Upper lobe of left lung (tissue), 6 donors: ENCODE data around the gene MISP3. TPM values are rescaled to one million over a fixed set of nuclear protein-coding genes. Genes with fewer than 3 reads are reported as not detected.

Experiments
- ATAC-seq, 2 donors: fragments of 200-7000 bp; cut with Tn5 transposase; one replicate each; pipeline ENCODE4 v1.9.1; 2022; ENCODE audit warnings: mild to moderate bottlenecking in 2 of 2, moderate library complexity in 2 of 2; ENCODE audit not compliant: low FRiP score in 2 of 2
- DNase-seq, 2 donors: peaks; one replicate each; pipeline ENCODE4 v3.0.0-alpha.2; 2019 to 2020
- H3K27ac ChIP-seq, 4 donors: fragments of 200-600 bp; sonication (generic); one replicate each; pipeline ENCODE4 v1.5.1; 2016 to 2019
- H3K27me3 ChIP-seq, 4 donors: fragments of 200-600 bp; sonication (generic); one replicate each; pipeline ENCODE4 v1.5.1; 2017 to 2019
- H3K36me3 ChIP-seq, 4 donors: fragments of 200-600 bp; sonication (generic); one replicate each; pipeline ENCODE4 v1.5.1; 2016 to 2019
- H3K4me1 ChIP-seq, 4 donors: fragments of 200-600 bp; sonication (generic); one replicate each; pipeline ENCODE4 v1.5.1; 2018 to 2019
- H3K4me3 ChIP-seq, 4 donors: fragments of 200-600 bp; sonication (generic); one replicate each; pipeline ENCODE4 v1.5.1; 2017 to 2019; ENCODE audit warnings: mild to moderate bottlenecking in 2 of 4, moderate library complexity in 1 of 4
- H3K9me3 ChIP-seq, 4 donors: fragments of 200-600 bp; sonication (generic); one replicate each; pipeline ENCODE4 v1.5.1; 2018 to 2019
- EP300 ChIP-seq, 4 donors: sonication (generic); formaldehyde crosslinking; IDR thresholded peaks; one replicate each; pipeline ENCODE4 v1.5.1; 2017; ENCODE audit warnings: antibody characterized with exemption in 4 of 4, control low read depth in 2 of 4
- POLR2A ChIP-seq, 4 donors: fragments of 450-650 bp; IDR thresholded peaks; one replicate each; pipeline ENCODE4 v1.5.1; 2016 to 2017; ENCODE audit warnings: antibody characterized with exemption in 4 of 4, mild to moderate bottlenecking in 2 of 4
- POLR2AphosphoS5 ChIP-seq, 2 donors: sonication (generic); formaldehyde crosslinking; IDR thresholded peaks; one replicate each; pipeline ENCODE4 v1.5.1; 2017; ENCODE audit warnings: antibody characterized with exemption in 2 of 2
- WGBS, 2 donors: methylation state at CpG; one replicate each; pipeline ENCODE4 v1.1.5; 2017 to 2018; 5-methylcytosine and 5-hydroxymethylcytosine counted together
- total RNA-seq, 6 donors: library from RNA; depleted of rRNA in 4 of 6; stranded (reverse); fragments of >200 nt in 4 of 6; gene quantifications; one replicate each; pipeline versions ENCODE4 v1.1.0 to v1.2.1, GENCODE V29; 2016 to 2021
- TF ChIP-seq, protein P1 (sequence below), 6 experiments: fragments of 450-650 bp in 4 of 6; fragments of 200-600 bp in 2 of 6; sonication (generic) in 2 of 6; IDR thresholded peaks; one replicate each; pipeline ENCODE4 v1.5.1; 2016 to 2019; ENCODE audit warnings: antibody characterized with exemption in 6 of 6
- donor health status: DM: no; HTN: no; CAD: no; lungs with moderate emphysema.
- donor health status: DM: no; HTN: yes; CAD: no; lungs with severe emphysema.

MISP3 gene
- total RNA-seq, 6 donors from 2014 or later, result 7.9 to 31.2 (median 12.3) TPM

DNA sequence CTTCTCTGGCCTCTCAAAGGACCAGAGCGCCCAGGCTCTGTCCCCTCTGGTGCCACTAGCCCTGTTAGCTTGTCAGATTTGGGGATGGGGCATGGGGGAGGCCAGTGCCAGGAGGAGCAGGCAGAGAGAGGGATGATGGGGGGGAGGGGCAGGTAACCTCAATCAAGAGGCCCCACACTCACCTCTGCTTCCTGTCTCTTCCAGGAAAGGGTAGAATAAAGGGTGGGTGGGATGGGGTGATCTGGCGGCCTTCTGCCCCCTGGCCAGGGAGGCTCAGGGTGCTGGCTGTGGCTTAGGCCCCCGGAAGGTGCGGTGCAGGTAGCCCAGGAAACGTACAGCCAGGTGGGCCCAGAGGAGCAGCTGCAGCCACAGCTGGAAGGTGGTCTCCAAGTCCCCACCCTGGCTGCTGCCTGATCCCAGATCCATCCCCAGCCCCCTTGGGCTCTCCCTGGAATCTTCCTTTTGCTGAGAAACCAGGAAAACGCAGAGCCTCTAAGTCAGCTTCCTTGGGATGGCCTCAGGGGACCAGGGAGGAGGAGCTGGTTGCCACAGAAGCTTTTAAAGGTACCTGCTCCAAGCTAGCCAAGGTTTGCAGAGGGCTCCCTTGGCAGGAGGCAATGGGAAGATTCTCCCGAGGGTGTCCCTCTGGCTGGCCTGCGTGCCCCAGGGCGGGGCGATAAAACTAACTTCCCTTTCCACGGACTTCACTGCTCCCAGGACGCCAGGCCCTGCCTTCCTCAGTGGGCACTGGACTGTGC lies 39.6 kb downstream of the MISP3 start:
- Histone ChIP-seq H3K4me1 (peaks cover 46 to 54% (median 50%) of the 10 kb centered on the region in 4 donors), H3K9me3 (no peaks in the 10 kb centered on the region), H3K4me3 (no peak overlapping the region), H3K27ac (peak overlapping the region; percentile 73 to 98 (median 82)), H3K36me3 (peaks cover 0 to 5% (median 2%) of the 10 kb centered on the region in 4 donors), H3K27me3 (no peaks in the 10 kb centered on the region)
- no peak for DNase-seq
- TF ChIP-seq EP300 (IDR thresholded peaks at IDR 0.05) (no peak), POLR2A (IDR thresholded peaks at IDR 0.05) (no peak), POLR2AphosphoS5 (IDR thresholded peaks at IDR 0.05) (no peak)
- TF ChIP-seq, protein P1, sequence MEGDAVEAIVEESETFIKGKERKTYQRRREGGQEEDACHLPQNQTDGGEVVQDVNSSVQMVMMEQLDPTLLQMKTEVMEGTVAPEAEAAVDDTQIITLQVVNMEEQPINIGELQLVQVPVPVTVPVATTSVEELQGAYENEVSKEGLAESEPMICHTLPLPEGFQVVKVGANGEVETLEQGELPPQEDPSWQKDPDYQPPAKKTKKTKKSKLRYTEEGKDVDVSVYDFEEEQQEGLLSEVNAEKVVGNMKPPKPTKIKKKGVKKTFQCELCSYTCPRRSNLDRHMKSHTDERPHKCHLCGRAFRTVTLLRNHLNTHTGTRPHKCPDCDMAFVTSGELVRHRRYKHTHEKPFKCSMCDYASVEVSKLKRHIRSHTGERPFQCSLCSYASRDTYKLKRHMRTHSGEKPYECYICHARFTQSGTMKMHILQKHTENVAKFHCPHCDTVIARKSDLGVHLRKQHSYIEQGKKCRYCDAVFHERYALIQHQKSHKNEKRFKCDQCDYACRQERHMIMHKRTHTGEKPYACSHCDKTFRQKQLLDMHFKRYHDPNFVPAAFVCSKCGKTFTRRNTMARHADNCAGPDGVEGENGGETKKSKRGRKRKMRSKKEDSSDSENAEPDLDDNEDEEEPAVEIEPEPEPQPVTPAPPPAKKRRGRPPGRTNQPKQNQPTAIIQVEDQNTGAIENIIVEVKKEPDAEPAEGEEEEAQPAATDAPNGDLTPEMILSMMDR (IDR thresholded peaks at IDR 0.05), result no peak
- ATAC-seq, result peak in 1 of 2 donors; percentile 40
- WGBS, 2 donors, result 37 to 73% methylated on average over 4 to 12 of the region's 12 CpGs

DNA sequence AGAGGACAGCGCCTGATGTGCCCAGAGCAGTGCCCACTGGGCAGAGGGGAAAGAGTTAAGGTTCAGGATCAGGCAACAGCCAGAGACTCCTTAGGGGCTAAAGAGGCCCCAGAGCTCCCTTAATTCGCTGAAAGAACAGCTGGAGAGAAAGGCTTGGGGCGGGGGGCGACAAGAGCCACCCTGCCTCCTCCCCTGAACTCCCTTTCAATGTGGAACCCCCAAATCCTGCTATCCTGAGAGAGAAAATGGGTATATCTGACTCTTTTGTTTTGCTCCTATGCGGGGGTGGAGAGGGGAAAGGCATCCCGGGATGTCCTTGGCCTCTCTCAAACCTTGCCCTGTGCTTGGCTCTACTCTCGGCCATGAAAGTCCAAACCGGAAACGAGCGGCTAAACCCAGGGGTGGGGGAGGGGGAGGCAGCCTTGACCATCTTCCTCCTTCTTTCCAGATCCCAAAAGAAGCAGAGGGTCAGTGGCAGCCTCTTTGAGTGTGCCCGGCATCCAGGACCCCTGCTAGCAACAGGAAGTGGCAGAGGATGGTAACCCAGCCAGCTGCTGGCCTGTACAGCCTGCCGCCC lies 40.3 kb downstream of the MISP3 start:
- DNase-seq (no peak), ATAC-seq (no peak)
- WGBS, 2 donors, result 56 to 57% methylated on average over 12 of the region's 12 CpGs
- Histone ChIP-seq H3K4me1 (peaks cover 46 to 54% (median 50%) of the 10 kb centered on the region in 4 donors), H3K4me3 (no peak overlapping the region), H3K27ac (peak overlapping the region; percentile 73 to 98 (median 82)), H3K36me3 (no peaks in the 10 kb centered on the region), H3K27me3 (no peaks in the 10 kb centered on the region), H3K9me3 (no peaks in the 10 kb centered on the region)
- TF ChIP-seq EP300 (IDR thresholded peaks at IDR 0.05) (no peak), POLR2AphosphoS5 (IDR thresholded peaks at IDR 0.05) (no peak), POLR2A (IDR thresholded peaks at IDR 0.05) (no peak)
- TF ChIP-seq, protein P1 (IDR thresholded peaks at IDR 0.05), result no peak

DNA sequence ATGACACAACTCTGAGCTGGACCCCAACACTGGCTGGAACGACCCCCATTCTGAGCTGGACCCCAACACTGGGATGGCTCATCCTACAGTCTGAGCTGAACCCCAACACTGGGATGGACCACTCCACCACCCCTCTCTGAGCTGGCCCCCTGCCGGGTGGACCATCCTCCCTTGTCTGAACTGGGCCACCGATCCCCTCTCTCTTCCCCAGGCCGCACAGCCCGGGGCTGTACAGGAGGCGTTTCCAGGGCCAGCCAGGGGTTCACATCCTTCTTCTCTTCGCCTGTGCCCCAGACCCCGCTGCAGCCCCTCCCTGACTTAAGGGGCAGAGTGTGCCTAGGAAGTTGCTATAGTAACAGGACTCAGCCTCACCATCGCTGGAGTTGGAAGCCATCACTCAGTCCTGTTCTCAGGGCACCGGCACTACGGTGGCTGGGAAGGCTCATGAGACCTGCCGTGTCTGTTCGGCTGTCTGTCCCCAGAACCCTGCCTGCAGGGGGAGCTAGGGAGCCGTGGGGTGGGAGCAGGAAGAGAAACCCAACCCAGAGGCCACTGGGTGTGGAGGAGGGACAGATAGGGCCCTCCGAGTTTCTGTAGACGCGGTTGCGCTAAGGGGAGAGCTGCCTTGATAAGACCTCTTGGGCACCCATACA lies 41.3 kb downstream of the MISP3 start:
- H3K4me3 ChIP-seq, result no peak overlapping the region
- TF ChIP-seq EP300 (IDR thresholded peaks at IDR 0.05), result no peak
- TF ChIP-seq, protein P1 (IDR thresholded peaks at IDR 0.05), result peak in 1 of 6 experiments; percentile 19
- no peak for TF ChIP-seq POLR2A (IDR thresholded peaks at IDR 0.05)
- no peaks in the 10 kb centered on the region for H3K27me3 ChIP-seq
- no peak for ATAC-seq
- peak overlapping the region; percentile 73 to 98 (median 82) for H3K27ac ChIP-seq
- no peaks in the 10 kb centered on the region for H3K9me3 ChIP-seq
- no peaks in the 10 kb centered on the region for H3K36me3 ChIP-seq
- 82 to 87% methylated on average over 12 to 18 of the region's 18 CpGs for WGBS, 2 donors
- peaks cover 52 to 61% (median 57%) of the 10 kb centered on the region in 4 donors for H3K4me1 ChIP-seq
- DNase-seq, result no peak

DNA sequence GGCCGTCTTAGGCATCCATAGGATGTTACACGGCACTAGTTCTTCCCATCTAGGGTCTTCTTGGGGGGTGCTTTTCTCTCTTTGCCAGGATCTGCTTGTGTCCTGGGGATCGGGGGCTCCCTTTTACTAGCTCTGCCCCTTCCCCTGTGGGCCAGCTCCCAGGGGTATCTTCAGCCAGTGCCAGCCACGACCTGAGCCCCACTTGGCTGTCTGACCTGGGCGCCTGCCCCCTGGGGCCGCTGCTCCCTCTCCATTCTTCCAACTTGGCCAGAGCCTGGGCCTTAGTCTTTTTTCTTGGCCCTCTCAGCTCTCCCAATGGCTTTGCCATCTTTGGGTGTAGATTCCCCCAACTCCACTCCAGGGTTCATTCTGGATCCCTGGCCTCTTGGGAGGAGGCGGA lies 41.9 kb downstream of the MISP3 start:
- WGBS, 2 donors, result 91 to 94% methylated on average over 7 of the region's 7 CpGs
- Histone ChIP-seq H3K27ac (peak overlapping the region; percentile 38 to 98 (median 82)), H3K27me3 (no peaks in the 10 kb centered on the region), H3K4me1 (peaks cover 58 to 66% (median 63%) of the 10 kb centered on the region in 4 donors), H3K36me3 (no peaks in the 10 kb centered on the region), H3K4me3 (no peak overlapping the region), H3K9me3 (no peaks in the 10 kb centered on the region)
- TF ChIP-seq POLR2AphosphoS5 (IDR thresholded peaks at IDR 0.05), result no peak
- no peak for TF ChIP-seq POLR2A (IDR thresholded peaks at IDR 0.05)
- TF ChIP-seq EP300 (IDR thresholded peaks at IDR 0.05), result no peak
- TF ChIP-seq, protein P1 (IDR thresholded peaks at IDR 0.05), result no peak
- DNase-seq (no peak), ATAC-seq (no peak)
